D721Med (cell line): ENCODE measurements around the gene TMEM108.

Source experiments
- DNase-seq: peaks from one replicate; pipeline ENCODE4 v3.0.0; 2011; ENCODE audit warnings: low spot score; ENCODE audit not compliant: insufficient read length
- FAIRE-seq: peaks from 2 replicates; lab custom pipeline; 2011; peaks lifted over from hg19 to GRCh38; lab: Jason Lieb, UNC
- TF ChIP-seq, protein P1 (sequence below): IDR thresholded peaks from 2 replicates; pipeline ENCODE4 v1.5.1; 2012; ENCODE audit warnings: mild to moderate bottlenecking, control low read depth; ENCODE audit not compliant: insufficient read depth; ENCODE audit errors: missing control alignments

TMEM108 gene

DNA sequence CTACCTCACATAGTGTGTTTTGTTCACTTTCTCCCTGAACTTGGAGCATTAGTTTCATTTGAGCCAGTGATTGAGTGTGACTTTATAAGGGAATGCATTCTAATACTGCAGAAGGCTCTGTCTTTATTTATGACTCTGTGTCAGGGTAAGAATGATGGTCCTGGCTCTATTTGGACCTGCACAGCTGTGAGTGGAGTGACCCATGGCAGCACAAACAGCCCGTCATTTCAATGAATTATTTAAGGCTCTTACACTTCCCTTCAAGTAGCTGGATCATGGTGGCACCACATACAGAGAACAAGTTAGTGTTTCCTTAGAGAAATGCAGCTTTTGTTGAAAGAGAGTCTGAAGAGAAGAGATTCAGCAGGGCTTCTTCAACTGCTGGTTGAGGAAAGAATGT, 16.4 kb downstream of the TMEM108 start:
- no peak for DNase-seq
- no peak for FAIRE-seq
- TF ChIP-seq, protein P1, sequence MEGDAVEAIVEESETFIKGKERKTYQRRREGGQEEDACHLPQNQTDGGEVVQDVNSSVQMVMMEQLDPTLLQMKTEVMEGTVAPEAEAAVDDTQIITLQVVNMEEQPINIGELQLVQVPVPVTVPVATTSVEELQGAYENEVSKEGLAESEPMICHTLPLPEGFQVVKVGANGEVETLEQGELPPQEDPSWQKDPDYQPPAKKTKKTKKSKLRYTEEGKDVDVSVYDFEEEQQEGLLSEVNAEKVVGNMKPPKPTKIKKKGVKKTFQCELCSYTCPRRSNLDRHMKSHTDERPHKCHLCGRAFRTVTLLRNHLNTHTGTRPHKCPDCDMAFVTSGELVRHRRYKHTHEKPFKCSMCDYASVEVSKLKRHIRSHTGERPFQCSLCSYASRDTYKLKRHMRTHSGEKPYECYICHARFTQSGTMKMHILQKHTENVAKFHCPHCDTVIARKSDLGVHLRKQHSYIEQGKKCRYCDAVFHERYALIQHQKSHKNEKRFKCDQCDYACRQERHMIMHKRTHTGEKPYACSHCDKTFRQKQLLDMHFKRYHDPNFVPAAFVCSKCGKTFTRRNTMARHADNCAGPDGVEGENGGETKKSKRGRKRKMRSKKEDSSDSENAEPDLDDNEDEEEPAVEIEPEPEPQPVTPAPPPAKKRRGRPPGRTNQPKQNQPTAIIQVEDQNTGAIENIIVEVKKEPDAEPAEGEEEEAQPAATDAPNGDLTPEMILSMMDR = no peak

DNA sequence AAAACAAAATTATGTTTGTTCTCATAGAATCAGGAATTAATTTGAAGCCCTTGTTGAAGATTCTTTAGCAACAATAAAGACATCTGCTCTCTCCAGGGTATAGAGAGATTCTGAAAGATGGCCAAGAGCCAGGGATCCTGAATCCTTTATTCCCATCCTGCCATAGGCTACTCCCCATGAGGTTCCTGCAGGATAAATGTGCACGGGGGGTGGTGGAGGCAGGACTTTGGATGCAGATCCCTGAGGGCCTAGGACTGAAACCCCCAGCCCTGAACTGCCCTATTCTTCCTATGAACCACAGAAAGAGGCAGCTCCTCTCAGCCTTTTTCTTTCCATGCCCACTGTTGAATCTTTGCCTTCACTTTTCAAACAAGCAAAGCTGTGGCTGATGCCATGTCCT, 17.1 kb downstream of the TMEM108 start:
- TF ChIP-seq, protein P1 = no peak
- FAIRE-seq (no peak), DNase-seq (no peak)

DNA sequence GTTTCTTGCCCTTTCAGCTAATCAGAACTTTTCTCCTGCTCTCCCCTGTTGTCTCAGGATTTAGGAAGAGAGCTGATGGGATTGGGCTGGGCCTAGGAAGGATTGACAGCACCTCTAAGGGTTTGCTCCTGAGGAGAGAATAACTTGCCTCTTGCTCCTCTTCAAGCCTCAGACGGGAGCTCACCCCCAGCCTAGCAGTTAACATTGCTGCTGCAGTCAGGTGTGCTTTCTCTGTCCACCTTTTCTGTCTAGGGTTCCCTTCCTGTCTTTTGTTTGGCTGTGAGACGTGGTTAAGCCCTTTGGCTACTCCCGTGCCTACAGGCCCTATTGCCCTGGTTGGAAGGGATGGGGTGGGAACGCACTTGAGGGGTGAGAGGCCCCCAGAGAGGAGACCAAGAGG, 20.1 kb downstream of the TMEM108 start:
- TF ChIP-seq, protein P1 = no peak
- DNase-seq (no peak), FAIRE-seq (no peak)

DNA sequence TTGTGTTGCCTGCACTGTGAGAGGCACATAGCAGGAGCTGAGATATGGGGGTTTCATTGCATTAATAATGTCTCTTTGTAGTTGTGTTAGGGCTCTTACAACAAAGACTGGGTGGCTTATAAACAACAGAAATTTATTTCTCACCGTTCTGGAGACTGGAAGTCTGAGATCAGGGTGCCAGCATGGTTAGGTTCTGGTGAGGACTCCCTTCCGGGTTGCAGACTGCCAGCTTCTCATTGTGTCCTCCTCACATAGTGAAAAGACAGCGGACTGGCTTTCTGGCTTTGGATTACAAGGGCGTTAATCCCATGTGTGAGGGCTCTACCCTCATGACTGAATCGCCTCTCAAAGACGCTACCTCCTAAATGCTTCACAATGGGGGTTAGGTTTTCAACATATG, 20.6 kb downstream of the TMEM108 start:
- TF ChIP-seq, protein P1 = no peak
- no peak for FAIRE-seq
- DNase-seq = no peak

DNA sequence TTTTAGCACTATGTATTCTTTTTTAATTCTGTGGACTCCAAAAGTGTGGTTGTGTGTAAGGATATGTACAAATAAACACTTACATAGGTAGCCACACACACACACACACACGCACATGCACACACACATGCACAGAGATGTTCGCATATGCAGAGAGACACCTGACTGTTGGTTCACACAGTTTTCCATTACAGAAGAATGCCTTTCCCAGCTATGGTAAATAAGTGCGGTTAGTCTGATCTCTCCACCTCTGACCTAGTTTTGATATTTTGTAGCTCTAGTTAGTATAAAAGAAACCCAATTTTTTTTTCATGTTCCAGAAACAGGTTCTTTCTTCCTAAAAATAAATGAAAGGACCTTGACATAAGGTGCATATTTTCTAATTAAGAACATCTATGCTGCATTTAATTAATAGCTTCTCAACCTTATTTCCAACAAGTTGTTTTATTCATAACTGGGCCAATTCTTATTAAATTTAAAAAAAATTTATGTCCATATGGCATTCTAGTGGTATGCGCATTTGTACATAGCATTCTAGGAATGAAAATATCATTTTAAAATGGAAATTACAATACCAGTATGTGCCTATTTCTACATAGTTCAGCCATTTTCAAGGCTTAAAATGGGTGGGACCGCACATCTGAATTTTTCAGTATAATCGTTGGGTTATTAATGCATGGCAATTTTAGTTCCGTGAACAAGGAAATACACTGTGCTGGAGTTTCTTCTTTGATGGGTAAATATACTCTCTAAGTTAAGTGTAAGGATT, 27.2 kb downstream of the TMEM108 start:
- DNase-seq = no peak
- no peak for FAIRE-seq
- TF ChIP-seq, protein P1 = no peak

DNA sequence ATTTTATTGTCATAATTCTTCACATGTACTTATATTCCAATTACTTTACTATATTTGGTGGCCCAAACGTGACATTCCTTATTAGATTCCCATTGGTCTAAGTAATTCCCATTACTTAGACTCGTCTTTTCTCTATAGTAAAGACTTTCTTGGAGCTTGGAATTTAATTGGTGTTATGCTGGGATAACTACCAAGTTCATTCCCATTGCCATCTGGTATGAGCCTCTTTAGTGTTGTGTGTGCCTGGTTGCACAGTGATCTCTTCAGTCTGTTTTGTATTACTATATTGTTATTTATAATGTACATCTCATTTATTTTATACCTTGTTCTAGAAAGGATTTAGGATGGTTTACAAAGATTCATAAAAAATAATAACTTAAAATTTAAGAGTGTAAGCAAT, 27.8 kb downstream of the TMEM108 start:
- TF ChIP-seq, protein P1 = no peak
- no peak for FAIRE-seq
- DNase-seq = no peak

DNA sequence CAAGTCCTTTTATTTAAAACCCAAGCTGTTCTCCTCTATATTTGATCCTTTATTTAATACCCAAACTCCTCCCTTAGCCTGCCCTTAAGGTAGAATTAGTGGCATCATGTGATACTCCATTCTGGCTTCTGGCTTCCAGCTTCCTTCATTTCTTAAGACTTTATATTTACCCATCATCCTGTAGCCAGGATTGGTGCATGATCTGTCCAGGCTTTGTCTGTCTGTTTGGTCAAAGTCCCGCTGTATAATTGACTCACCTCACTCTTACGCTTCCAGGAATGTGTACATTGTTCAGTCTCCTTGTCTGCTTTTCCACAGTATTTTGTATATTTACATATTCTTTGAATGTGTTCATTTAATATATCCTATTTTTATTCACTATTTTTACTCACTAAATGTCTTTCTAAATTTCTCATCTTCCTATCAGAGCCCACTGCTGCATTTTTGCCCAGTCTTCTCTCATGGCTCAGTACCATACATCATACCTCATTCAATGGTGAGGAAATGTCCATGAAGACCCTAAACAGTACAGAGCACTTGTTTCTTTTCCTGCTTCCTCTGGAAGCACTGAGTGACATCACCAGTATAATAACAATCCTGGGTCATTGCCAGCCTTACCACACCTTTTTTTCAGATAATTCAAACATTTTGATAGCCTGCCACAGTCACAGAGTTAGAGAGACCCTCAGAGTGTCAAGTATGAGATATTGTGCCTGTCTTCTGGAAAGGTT, 31.5 kb downstream of the TMEM108 start:
- FAIRE-seq (no peak), DNase-seq (no peak)
- TF ChIP-seq, protein P1 = no peak
